K562 (cell line): Measurements from ENCODE around the gene CD84. TPM values are rescaled to one million over a fixed set of nuclear protein-coding genes. Genes with fewer than 3 reads are reported as not detected.

Source experiments
- ATAC-seq: fragments of 200-7000 bp; cut with Tn5 transposase; 3 replicates; pipeline ENCODE4 v1.9.1; 2020; ENCODE audit warnings: moderate library complexity
- BruUV-seq: library from RNA; stranded (reverse); fragments of 400-500 nt; replicated peaks from 2 replicates; lab custom pipeline; 2021; lab: Mats Ljungman, UMichigan
- CTCF ChIA-PET: fragments of 300-600 bp; formaldehyde crosslinking; extraction: SDS; loops from one replicate; lab custom pipeline; 2021; ENCODE audit warnings: low intra/inter-chr PET ratio; lab: Yijun Ruan, JAX
- POLR2A ChIA-PET: fragments of 300-600, 350-650 bp; sonication (Branson Sonifier 250); formaldehyde crosslinking; extraction: SDS; loops from one replicate; lab custom pipeline; 2021; ENCODE audit warnings: antibody characterized with exemption, inconsistent platforms; lab: Yijun Ruan, JAX
- DNase-seq, 4 experiments: peaks; one replicate each; pipeline versions ENCODE4 v3.0.0 to v3.0.0-alpha.2; 2011 to 2018; ENCODE audit warnings: low spot score in 3 of 4, mixed read lengths in 3 of 4; ENCODE audit errors: extremely low read depth in 1 of 4
- FAIRE-seq: peaks from 2 replicates; lab custom pipeline; 2011; peaks lifted over from hg19 to GRCh38; lab: Jason Lieb, UNC
- H2AFZ ChIP-seq: 2 replicates; pipeline ENCODE4 v1.6.0; 2011; ENCODE audit warnings: low read depth, low read length, control low read depth, inconsistent platforms
- H3K27ac ChIP-seq: fragments of 200-600 bp; 3 replicates; pipeline ENCODE4 v1.8.0; 2011; ENCODE audit warnings: low read depth, mild to moderate bottlenecking, control low read depth, inconsistent platforms, low read length, moderate library complexity, mixed read lengths; ENCODE audit errors: extremely low read depth
- H3K27me3 ChIP-seq, 2 experiments: fragments of 300-600 bp in 1 of 2; 2 replicates in 1 of 2; 3 replicates in 1 of 2; pipeline versions ENCODE4 v1.6.0 to v1.8.0; 2011; ENCODE audit warnings: inconsistent platforms in 2 of 2, low read length in 2 of 2, mild to moderate bottlenecking in 1 of 2, mixed read lengths in 1 of 2, moderate library complexity in 1 of 2; ENCODE audit not compliant: control insufficient read depth in 2 of 2, insufficient read depth in 2 of 2
- H3K36me3 ChIP-seq: fragments of 300-600 bp; 3 replicates; pipeline ENCODE4 v1.8.0; 2011; ENCODE audit warnings: mild to moderate bottlenecking, low read length, inconsistent platforms; ENCODE audit not compliant: control insufficient read depth, insufficient read depth
- H3K4me1 ChIP-seq, 2 experiments: fragments of 200-600 bp in 1 of 2; replicated peaks in 1 of 2; 2 replicates in 1 of 2; 3 replicates in 1 of 2; pipeline versions ENCODE4 v1.5.1 to v1.8.0; 2011; ENCODE audit warnings: inconsistent platforms in 2 of 2, low read length in 2 of 2, mild to moderate bottlenecking in 1 of 2, mixed read lengths in 1 of 2, moderate library complexity in 1 of 2; ENCODE audit not compliant: control insufficient read depth in 2 of 2, insufficient read depth in 2 of 2
- H3K4me2 ChIP-seq: 2 replicates; pipeline ENCODE4 v1.6.1; 2011; ENCODE audit warnings: low read length, control low read depth, inconsistent platforms, mixed read lengths; ENCODE audit not compliant: insufficient read depth
- H3K4me3 ChIP-seq: fragments of 200-600 bp; sonication (generic), shearing (Covaris generic); 2 replicates; pipeline ENCODE4 v1.5.1; 2016; ENCODE audit warnings: control low read depth, inconsistent platforms
- H3K79me2 ChIP-seq: fragments of 200-600 bp; 3 replicates; pipeline ENCODE4 v1.8.0; 2011; ENCODE audit warnings: low read length, inconsistent platforms; ENCODE audit not compliant: control insufficient read depth, insufficient read depth
- H3K9ac ChIP-seq, 2 experiments: 2 replicates each; pipeline versions ENCODE4 v1.6.0 to v1.6.1; 2011; ENCODE audit warnings: low read depth in 2 of 2, low read length in 2 of 2, control low read depth in 1 of 2, inconsistent platforms in 1 of 2, mild to moderate bottlenecking in 1 of 2, mixed read lengths in 1 of 2; ENCODE audit not compliant: insufficient read depth in 1 of 2
- H3K9me1 ChIP-seq: one replicate; pipeline ENCODE4 v1.6.0; 2011; ENCODE audit warnings: inconsistent platforms, mild to moderate bottlenecking, low read length, moderate library complexity; ENCODE audit not compliant: control insufficient read depth, insufficient read depth
- H3K9me3 ChIP-seq: replicated peaks from 2 replicates; pipeline ENCODE4 v1.5.1; 2011; ENCODE audit warnings: low read depth, low read length, inconsistent platforms; ENCODE audit not compliant: control insufficient read depth, insufficient read depth
- H4K20me1 ChIP-seq: replicated peaks from 2 replicates; pipeline ENCODE4 v1.6.1; 2011; ENCODE audit warnings: low read length, inconsistent platforms, mixed read lengths; ENCODE audit not compliant: control insufficient read depth, insufficient read depth
- E2F3 ChIP-seq: fragments of 250-450 bp; sonication (Bioruptor Pico); IDR thresholded peaks from 2 replicates; pipeline ENCODE4 v1.4.0; 2020; ENCODE audit warnings: mild to moderate bottlenecking
- ERF ChIP-seq: fragments of 450-650 bp; formaldehyde crosslinking; IDR thresholded peaks from 2 replicates; pipeline ENCODE4 v1.4.0; 2020; ENCODE audit warnings: mild to moderate bottlenecking, mixed read lengths
- FUS ChIP-seq: fragments of 200-400 bp; formaldehyde crosslinking; optimal IDR thresholded peaks from 2 replicates; pipeline ENCODE3; 2017; ENCODE audit warnings: low read depth, low read length
- L3MBTL2 ChIP-seq: fragments of 450-650 bp; IDR thresholded peaks from 2 replicates; pipeline ENCODE4 v1.6.1; 2016; ENCODE audit warnings: mild to moderate bottlenecking, moderate library complexity
- MAZ ChIP-seq, 2 experiments: fragments of 450-650 bp in 1 of 2; sonication (generic) in 1 of 2; formaldehyde crosslinking; IDR thresholded peaks in 1 of 2; conservative IDR thresholded peaks in 1 of 2; 2 replicates each; pipeline versions ENCODE4 v1.4.0 to v1.5.0; 2020; ENCODE audit warnings: mild to moderate bottlenecking in 1 of 2, missing genetic modification reagents in 1 of 2
- MEF2A ChIP-seq: IDR thresholded peaks from 2 replicates; pipeline ENCODE4 v1.6.1; 2011; ENCODE audit warnings: low read depth, mild to moderate bottlenecking, low read length, moderate library complexity; ENCODE audit not compliant: control insufficient read depth
- PHB ChIP-seq: fragments of 250-450 bp; sonication (Bioruptor Pico); IDR thresholded peaks from 2 replicates; pipeline ENCODE4 v1.5.0; 2021
- RBBP5 ChIP-seq: fragments of 200-600 bp; sonication (generic); IDR thresholded peaks from 2 replicates; pipeline ENCODE4 v1.6.1; 2012; ENCODE audit warnings: borderline replicate concordance, mild to moderate bottlenecking, low read length, control low read depth, inconsistent platforms; ENCODE audit not compliant: insufficient read depth, poor library complexity, severe bottlenecking
- RBM22 ChIP-seq: fragments of 200-400 bp; formaldehyde crosslinking; IDR thresholded peaks from 2 replicates; pipeline ENCODE4 v1.6.1; 2018; ENCODE audit warnings: low read length, low read depth; ENCODE audit not compliant: poor library complexity, severe bottlenecking
- SRSF7 ChIP-seq: fragments of 200-400 bp; formaldehyde crosslinking; optimal IDR thresholded peaks from 2 replicates; pipeline ENCODE3; 2017; ENCODE audit warnings: mild to moderate bottlenecking, low read depth, low read length
- TRIM28 ChIP-seq: fragments of 450-650 bp; IDR thresholded peaks from 2 replicates; pipeline ENCODE4 v1.6.1; 2017
- ZBTB7A ChIP-seq: IDR thresholded peaks from 2 replicates; pipeline ENCODE4 v1.6.1; 2011; ENCODE audit warnings: low read depth, mild to moderate bottlenecking, low read length, moderate library complexity, borderline replicate concordance; ENCODE audit not compliant: control insufficient read depth
- ZNF695 ChIP-seq: fragments of 450-650 bp; formaldehyde crosslinking; IDR thresholded peaks from 2 replicates; pipeline ENCODE4 v1.4.0; 2020; ENCODE audit warnings: mild to moderate bottlenecking, moderate library complexity
- ZNF76 ChIP-seq: fragments of 250-450 bp; sonication (Bioruptor Pico); IDR thresholded peaks from 2 replicates; pipeline ENCODE4 v1.4.0; 2020; ENCODE audit warnings: mild to moderate bottlenecking, moderate library complexity, borderline replicate concordance
- WGBS: fragments of 100-300 bp; shearing (Covaris generic); methylation state at CpG from one replicate; pipeline ENCODE4 v1.1.6; 2016; ENCODE audit warnings: low coverage, mixed read lengths; ENCODE audit not compliant: insufficient coverage; ENCODE audit errors: missing lambda C conversion rate; 5-methylcytosine and 5-hydroxymethylcytosine counted together
- in situ Hi-C: fragments of 300-500 bp; cut with MboI; formaldehyde crosslinking; loops from 4 replicates; pipeline ENCODE4 v1.15.0; 2018; ENCODE audit warnings: inconsistent platforms, mixed read lengths
- intact Hi-C: fragments of 100-400 bp; cut with micrococcal nuclease; formaldehyde crosslinking; loops from 2 replicates; pipeline ENCODE4 v1.14.2; 2022
- polyA plus RNA-seq, 8 experiments: library from polyadenylated mRNA; depleted of rRNA in 4 of 8; stranded (reverse) in 5 of 8; unstranded in 3 of 8; fragments of >200 nt; fragmentation: Nextera tagmentation in 2 of 8; fragmentation: Illumina TruSeq in 1 of 8; extraction: Ambion mirVana in 2 of 8; extraction: Trizol in 1 of 8; gene quantifications; 2 replicates each; pipeline versions ENCODE4 v1.2.1 to v1.2.3, GENCODE V29; 2011 to 2014; ENCODE audit warnings: inconsistent platforms in 1 of 8, missing spikeins in 1 of 8
- total RNA-seq, 7 experiments: library from RNA; depleted of rRNA in 6 of 7; stranded (reverse); fragments of >200 nt in 6 of 7; fragmentation: Illumina TruSeq in 2 of 7; extraction: Trizol in 2 of 7; gene quantifications; 2 replicates each; pipeline versions ENCODE4 v1.2.1 to v1.2.3, GENCODE V29; 2011 to 2021; ENCODE audit warnings: low replicate concordance in 1 of 7
- TF ChIP-seq, protein P1 (sequence below): sonication (generic); formaldehyde crosslinking; IDR thresholded peaks from 2 replicates; pipeline ENCODE4 v1.8.0; 2022; ENCODE audit warnings: mild to moderate bottlenecking, missing genetic modification reagents
- TF ChIP-seq, protein P2 (sequence below): fragments of 250-450 bp; sonication (Bioruptor Pico); IDR thresholded peaks from 2 replicates; pipeline ENCODE4 v1.4.0; 2020
- TF ChIP-seq, protein P3 (sequence below): fragments of 150-350 bp; conservative IDR thresholded peaks from 2 replicates; pipeline ENCODE4 v1.6.1; 2014; ENCODE audit warnings: low read length
- TF ChIP-seq, protein P4 (sequence below): fragments of 450-650 bp; IDR thresholded peaks from one replicate; pipeline ENCODE4 v1.6.1; 2018; ENCODE audit warnings: mild to moderate bottlenecking, moderate library complexity; ENCODE audit not compliant: partially characterized antibody

The CD84 gene
- total and polyA plus RNA-seq, 9 of the 15 experiments (the other 6 are each of a cell fraction or from before 2014, with no cell fraction given) = 0.82 to 6.8 (median 2.0) TPM

DNA sequence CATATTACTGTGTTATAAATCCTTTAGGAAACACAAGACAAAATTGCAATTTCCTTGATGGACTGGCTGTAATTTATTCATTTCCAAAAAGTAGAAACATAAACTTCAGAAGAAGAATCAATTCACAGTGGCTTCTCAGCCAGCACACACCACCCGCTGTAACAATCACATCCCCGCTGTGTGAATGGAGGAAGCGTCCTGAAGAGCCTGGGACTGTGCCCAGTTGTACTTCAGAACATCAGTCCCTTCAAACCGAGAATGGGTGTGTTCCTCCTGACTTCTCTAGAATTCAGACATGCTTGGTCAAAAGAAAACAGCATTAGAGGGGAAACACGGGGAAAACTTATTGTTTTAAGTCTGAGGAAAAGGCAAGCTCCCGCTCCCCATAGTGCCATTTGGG is 28.8 kb upstream of the CD84 start:
- in situ Hi-C loops = loop anchor here (5.0 kb wide), 1 partner anchor 181 kb away; no protein-coding TSS in a partner anchor
- TF ChIP-seq E2F3 (CRISPR knock-in tag) (no peak), ZNF76 (CRISPR knock-in tag) (no peak), ZBTB7A (no peak), FUS (no peak), RBM22 (no peak), RBBP5 (no peak), PHB (CRISPR knock-in tag) (no peak), L3MBTL2 (no peak), MEF2A (no peak), SRSF7 (no peak), TRIM28 (no peak), ZNF695 (CRISPR knock-in tag) (no peak), MAZ (CRISPR knock-in tag; conservative IDR thresholded peaks at IDR 0.05 in 1 of 2, IDR thresholded peaks at IDR 0.05 in 1 of 2) (no peak), ERF (CRISPR knock-in tag) (no peak)
- TF ChIP-seq, protein P1, sequence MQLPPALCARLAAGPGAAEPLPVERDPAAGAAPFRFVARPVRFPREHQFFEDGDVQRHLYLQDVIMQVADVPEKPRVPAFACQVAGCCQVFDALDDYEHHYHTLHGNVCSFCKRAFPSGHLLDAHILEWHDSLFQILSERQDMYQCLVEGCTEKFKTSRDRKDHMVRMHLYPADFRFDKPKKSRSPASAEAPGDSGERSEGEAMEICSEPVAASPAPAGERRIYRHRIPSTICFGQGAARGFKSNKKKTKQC (CRISPR knock-in tag) = no peak
- TF ChIP-seq, protein P2, sequence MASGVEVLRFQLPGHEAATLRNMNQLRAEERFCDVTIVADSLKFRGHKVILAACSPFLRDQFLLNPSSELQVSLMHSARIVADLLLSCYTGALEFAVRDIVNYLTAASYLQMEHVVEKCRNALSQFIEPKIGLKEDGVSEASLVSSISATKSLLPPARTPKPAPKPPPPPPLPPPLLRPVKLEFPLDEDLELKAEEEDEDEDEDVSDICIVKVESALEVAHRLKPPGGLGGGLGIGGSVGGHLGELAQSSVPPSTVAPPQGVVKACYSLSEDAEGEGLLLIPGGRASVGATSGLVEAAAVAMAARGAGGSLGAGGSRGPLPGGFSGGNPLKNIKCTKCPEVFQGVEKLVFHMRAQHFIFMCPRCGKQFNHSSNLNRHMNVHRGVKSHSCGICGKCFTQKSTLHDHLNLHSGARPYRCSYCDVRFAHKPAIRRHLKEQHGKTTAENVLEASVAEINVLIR = no peak
- TF ChIP-seq, protein P3, sequence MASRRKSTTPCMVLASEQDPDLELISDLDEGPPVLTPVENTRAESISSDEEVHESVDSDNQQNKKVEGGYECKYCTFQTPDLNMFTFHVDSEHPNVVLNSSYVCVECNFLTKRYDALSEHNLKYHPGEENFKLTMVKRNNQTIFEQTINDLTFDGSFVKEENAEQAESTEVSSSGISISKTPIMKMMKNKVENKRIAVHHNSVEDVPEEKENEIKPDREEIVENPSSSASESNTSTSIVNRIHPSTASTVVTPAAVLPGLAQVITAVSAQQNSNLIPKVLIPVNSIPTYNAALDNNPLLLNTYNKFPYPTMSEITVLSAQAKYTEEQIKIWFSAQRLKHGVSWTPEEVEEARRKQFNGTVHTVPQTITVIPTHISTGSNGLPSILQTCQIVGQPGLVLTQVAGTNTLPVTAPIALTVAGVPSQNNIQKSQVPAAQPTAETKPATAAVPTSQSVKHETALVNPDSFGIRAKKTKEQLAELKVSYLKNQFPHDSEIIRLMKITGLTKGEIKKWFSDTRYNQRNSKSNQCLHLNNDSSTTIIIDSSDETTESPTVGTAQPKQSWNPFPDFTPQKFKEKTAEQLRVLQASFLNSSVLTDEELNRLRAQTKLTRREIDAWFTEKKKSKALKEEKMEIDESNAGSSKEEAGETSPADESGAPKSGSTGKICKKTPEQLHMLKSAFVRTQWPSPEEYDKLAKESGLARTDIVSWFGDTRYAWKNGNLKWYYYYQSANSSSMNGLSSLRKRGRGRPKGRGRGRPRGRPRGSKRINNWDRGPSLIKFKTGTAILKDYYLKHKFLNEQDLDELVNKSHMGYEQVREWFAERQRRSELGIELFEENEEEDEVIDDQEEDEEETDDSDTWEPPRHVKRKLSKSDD = no peak
- TF ChIP-seq, protein P4, sequence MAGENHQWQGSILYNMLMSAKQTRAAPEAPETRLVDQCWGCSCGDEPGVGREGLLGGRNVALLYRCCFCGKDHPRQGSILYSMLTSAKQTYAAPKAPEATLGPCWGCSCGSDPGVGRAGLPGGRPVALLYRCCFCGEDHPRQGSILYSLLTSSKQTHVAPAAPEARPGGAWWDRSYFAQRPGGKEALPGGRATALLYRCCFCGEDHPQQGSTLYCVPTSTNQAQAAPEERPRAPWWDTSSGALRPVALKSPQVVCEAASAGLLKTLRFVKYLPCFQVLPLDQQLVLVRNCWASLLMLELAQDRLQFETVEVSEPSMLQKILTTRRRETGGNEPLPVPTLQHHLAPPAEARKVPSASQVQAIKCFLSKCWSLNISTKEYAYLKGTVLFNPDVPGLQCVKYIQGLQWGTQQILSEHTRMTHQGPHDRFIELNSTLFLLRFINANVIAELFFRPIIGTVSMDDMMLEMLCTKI = no peak

More for the DNA sequence above, 28.8 kb upstream of the CD84 start:
- Histone ChIP-seq H3K9ac (no peak overlapping the region), H3K27ac (no peak overlapping the region), H3K27me3 (no peaks in the 10 kb centered on the region), H3K79me2 (no peaks in the 10 kb centered on the region), H3K4me2 (no peak overlapping the region), H3K4me1 (peaks cover 0 to 22% of the 10 kb centered on the region in 2 experiments; a peak in 2 of 5 replicates), H4K20me1 (no peaks in the 10 kb centered on the region), H3K36me3 (no peaks in the 10 kb centered on the region), H2AFZ (peak overlapping the region; percentile 25; the same call in 1 of the 2 replicates), H3K9me3 (peaks cover 23% of the 10 kb centered on the region), H3K9me1 (no peaks in the 10 kb centered on the region), H3K4me3 (no peak overlapping the region)
- ChIA-PET CTCF (interaction anchor here (2.6 kb wide), 1 partner anchor 179 kb away, joined by 54 read pairs; no protein-coding TSS in a partner anchor), POLR2A (interaction anchor here (0.6 kb wide), 1 partner anchor 771 kb away, joined by 3 read pairs; no protein-coding TSS in a partner anchor)
- FAIRE-seq = no peak
- no peak for ATAC-seq
- no peak for DNase-seq
- intact Hi-C loops = loop anchor here (10.0 kb wide), 1 partner anchor 413 kb away; the partner anchor contains the start of gene CASQ1
- no TSS peak for BruUV-seq
- WGBS = 73% methylated on average over 6 of the region's 6 CpGs
